GM21381 (cell line): Measurements from ENCODE around the gene RXFP3.

Source experiments
- ATAC-seq: cut with Tn5 transposase; IDR thresholded peaks from one replicate; pipeline ENCODE4 v1.9.1; 2021; ENCODE audit warnings: mild to moderate bottlenecking, moderate library complexity; ENCODE audit not compliant: unreplicated experiment

RXFP3 gene

DNA sequence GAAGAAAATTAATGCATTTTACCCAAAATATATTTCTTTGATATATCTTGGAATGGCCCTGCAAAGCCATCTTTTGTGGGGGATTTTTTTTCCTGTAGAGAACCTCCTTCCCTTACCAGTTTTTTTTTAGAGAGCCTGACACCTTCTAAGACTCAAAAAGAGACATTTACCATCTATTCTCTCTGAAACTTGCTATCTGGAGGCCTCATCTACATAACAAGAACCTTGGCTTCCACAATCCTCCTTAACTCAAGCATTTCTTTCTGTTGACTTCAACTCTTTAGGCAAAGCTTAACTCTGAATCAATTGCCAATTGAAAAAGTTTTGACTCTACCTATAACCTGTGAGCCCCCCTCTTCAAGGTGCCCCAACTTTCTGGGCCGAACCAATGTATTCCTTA is 42.1 kb downstream of the RXFP3 start:
- no peak for ATAC-seq

GRCh38 chr5:33980030-33980429 is 43.8 kb downstream of the RXFP3 start:
- ATAC-seq, result no peak

DNA sequence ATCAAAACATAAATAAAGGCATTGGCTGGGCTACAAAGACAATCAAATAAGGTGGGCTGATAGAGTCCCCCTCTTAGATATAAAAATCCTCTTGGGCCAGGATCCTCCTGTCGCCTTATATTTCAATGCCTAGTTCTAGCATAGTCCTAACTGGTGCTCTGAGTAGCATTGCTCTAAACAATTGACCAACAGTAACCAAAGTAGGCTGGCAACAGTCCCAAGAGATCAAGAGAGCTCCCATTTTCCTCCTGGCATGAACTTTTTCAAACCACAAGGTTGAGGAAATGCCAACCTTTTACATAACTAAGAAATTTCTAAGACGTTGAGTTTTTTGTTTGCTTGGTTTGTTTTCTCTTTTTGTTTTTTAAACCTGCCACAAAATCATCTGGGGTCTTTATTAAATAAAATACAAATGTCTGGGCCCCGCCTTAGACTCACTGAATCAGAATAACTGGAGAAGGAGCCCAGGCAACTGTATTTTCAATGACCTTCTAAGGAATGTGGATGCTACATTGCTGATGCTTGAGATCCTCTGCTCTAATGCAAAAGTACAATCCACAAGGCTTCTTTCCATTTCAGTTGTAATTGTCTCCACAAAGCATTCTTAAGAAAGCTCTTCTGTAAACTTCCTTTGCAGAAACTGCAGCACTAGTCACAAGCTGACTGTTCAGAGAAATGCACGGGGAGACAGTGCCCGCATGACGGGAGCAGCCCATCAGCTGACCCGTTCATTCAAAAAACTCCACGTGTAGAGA is 45.4 kb downstream of the RXFP3 start:
- ATAC-seq, result no peak

- ATAC-seq, result no peak
Measured at GRCh38 chr5:33984178-33984577, 48.0 kb downstream of the RXFP3 start.

- ATAC-seq, result no peak
Measured at GRCh38 chr5:33984671-33985124, 48.5 kb downstream of the RXFP3 start, which contains the start of gene SLC45A2. SLC45A2 (minus strand) TSS chr5:33984693; CDS start chr5:33984583, 110 bp downstream.

DNA sequence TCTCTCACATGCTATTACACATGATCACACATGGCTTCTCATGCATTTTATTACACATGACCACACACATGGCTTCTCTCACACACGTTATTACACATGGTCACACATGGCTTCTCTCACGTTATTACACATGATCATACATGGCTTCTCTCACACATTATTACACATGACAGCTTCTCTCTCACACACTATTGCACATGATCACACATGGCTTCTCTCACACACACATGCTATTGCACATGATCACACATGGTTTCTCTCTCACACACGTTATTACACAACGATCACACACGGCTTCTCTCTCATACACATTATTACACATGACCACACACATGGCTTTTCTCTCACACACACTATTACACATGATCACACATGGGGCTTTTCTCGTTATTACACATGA is 49.3 kb downstream of the RXFP3 start:
- ATAC-seq, result no peak
